Body of pancreas (tissue), 4 donors: ENCODE results near the gene CCDC30.

Source experiments
- POLR2A ChIP-seq, 3 donors: fragments of 450-650 bp; IDR thresholded peaks; one replicate each; pipeline ENCODE4 v1.6.1; 2016; ENCODE audit warnings: antibody characterized with exemption in 3 of 3, mild to moderate bottlenecking in 2 of 3
- TF ChIP-seq, protein P1 (sequence below), 7 experiments: fragments of 450-650 bp in 4 of 7; fragments of 200-600 bp in 3 of 7; sonication (generic) in 3 of 7; IDR thresholded peaks; one replicate each; pipeline ENCODE4 v1.5.1; 2016 to 2019; ENCODE audit warnings: antibody characterized with exemption in 7 of 7

DNA sequence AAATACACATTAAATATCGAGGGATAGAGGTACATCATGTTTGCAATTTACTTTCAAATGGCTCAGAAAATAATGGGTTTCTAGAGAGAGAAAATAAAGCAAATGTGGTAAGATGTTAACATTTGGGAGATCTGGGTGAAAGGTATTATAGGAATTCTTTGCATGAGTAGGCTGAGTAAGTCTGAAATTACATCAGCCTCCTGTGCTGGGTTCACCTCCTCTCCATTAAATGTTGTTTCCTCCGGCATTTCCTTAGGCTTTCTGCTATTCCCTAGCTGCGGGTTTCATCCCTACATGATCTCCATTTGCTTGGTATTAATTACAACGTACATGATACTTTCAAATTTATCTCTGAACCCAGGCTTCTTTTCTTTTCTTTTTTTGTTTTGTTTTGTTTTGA, 38.9 kb upstream of the CCDC30 start:
- no peak for TF ChIP-seq POLR2A (IDR thresholded peaks at IDR 0.05)
- TF ChIP-seq, protein P1, sequence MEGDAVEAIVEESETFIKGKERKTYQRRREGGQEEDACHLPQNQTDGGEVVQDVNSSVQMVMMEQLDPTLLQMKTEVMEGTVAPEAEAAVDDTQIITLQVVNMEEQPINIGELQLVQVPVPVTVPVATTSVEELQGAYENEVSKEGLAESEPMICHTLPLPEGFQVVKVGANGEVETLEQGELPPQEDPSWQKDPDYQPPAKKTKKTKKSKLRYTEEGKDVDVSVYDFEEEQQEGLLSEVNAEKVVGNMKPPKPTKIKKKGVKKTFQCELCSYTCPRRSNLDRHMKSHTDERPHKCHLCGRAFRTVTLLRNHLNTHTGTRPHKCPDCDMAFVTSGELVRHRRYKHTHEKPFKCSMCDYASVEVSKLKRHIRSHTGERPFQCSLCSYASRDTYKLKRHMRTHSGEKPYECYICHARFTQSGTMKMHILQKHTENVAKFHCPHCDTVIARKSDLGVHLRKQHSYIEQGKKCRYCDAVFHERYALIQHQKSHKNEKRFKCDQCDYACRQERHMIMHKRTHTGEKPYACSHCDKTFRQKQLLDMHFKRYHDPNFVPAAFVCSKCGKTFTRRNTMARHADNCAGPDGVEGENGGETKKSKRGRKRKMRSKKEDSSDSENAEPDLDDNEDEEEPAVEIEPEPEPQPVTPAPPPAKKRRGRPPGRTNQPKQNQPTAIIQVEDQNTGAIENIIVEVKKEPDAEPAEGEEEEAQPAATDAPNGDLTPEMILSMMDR (IDR thresholded peaks at IDR 0.05): no peak
